HepG2 (cell line): Measurements from ENCODE around the gene ESPNL. TPM values are rescaled to one million over a fixed set of nuclear protein-coding genes. Genes with fewer than 3 reads are reported as not detected.
A peak's percentile ranks its signal among the peaks of the same experiment; 100 is the strongest.

Experiments used
- ARID2 ChIP-seq: sonication (generic); formaldehyde crosslinking; IDR thresholded peaks from 2 replicates; pipeline ENCODE4 v1.8.1; 2022; ENCODE audit warnings: mild to moderate bottlenecking, missing genetic modification reagents, borderline replicate concordance
- DMAP1 ChIP-seq: IDR thresholded peaks from 2 replicates; pipeline ENCODE4 v1.6.1; 2016
- DMTF1 ChIP-seq: sonication (generic); formaldehyde crosslinking; IDR thresholded peaks from 2 replicates; pipeline ENCODE4 v1.4.0; 2020; ENCODE audit warnings: mild to moderate bottlenecking, missing genetic modification reagents
- DNMT3B ChIP-seq: conservative IDR thresholded peaks from 2 replicates; pipeline ENCODE4 v1.6.1; 2016; ENCODE audit warnings: missing biosample characterization, control low read depth
- FOXP4 ChIP-seq: sonication (generic); formaldehyde crosslinking; IDR thresholded peaks from 2 replicates; pipeline ENCODE4 v1.4.0; 2020; ENCODE audit warnings: missing genetic modification reagents
- HMG20B ChIP-seq: conservative IDR thresholded peaks from 2 replicates; pipeline ENCODE4 v1.6.1; 2016; ENCODE audit warnings: missing genetic modification reagents, missing compliant biosample characterization
- HOXA9 ChIP-seq: sonication (generic); formaldehyde crosslinking; IDR thresholded peaks from 2 replicates; pipeline ENCODE4 v1.8.1; 2022; ENCODE audit warnings: missing genetic modification reagents, mild to moderate bottlenecking, moderate library complexity, borderline replicate concordance
- SIN3A ChIP-seq: IDR thresholded peaks from 2 replicates; pipeline ENCODE4 v1.6.1; 2011; ENCODE audit warnings: low read depth, mild to moderate bottlenecking, control low read depth, low read length, borderline replicate concordance
- SOX5 ChIP-seq: IDR thresholded peaks from 2 replicates; pipeline ENCODE4 v1.6.1; 2016; ENCODE audit warnings: borderline replicate concordance
- SSRP1 ChIP-seq: IDR thresholded peaks from 2 replicates; pipeline ENCODE4 v1.6.1; 2016; ENCODE audit warnings: control low read depth
- TCF12 ChIP-seq, 2 experiments: fragments of 450-650 bp in 1 of 2; sonication (generic) in 1 of 2; formaldehyde crosslinking in 1 of 2; IDR thresholded peaks; 2 replicates each; pipeline versions ENCODE4 v1.6.1 to v1.8.0; 2017 to 2022; ENCODE audit warnings: antibody characterized with exemption in 1 of 2, mild to moderate bottlenecking in 1 of 2, missing genetic modification reagents in 1 of 2, moderate library complexity in 1 of 2
- THAP9 ChIP-seq: sonication (generic); formaldehyde crosslinking; IDR thresholded peaks from 2 replicates; pipeline ENCODE4; 2020; ENCODE audit warnings: missing genetic modification reagents, mild to moderate bottlenecking, borderline replicate concordance
- UBTF ChIP-seq: sonication (generic); formaldehyde crosslinking; IDR thresholded peaks from 2 replicates; pipeline ENCODE4 v1.4.0; 2020; ENCODE audit warnings: mild to moderate bottlenecking, missing genetic modification reagents
- ZBTB7B ChIP-seq: sonication (generic); formaldehyde crosslinking; IDR thresholded peaks from 2 replicates; pipeline ENCODE4 v1.4.0; 2020; ENCODE audit warnings: missing genetic modification reagents
- ZNF205 ChIP-seq: IDR thresholded peaks from 2 replicates; pipeline ENCODE4 v1.6.1; 2018; ENCODE audit warnings: missing biosample characterization, missing genetic modification reagents
- ZNF766 ChIP-seq: sonication (generic); formaldehyde crosslinking; IDR thresholded peaks from 2 replicates; pipeline ENCODE4 v1.5.0; 2020; ENCODE audit warnings: missing genetic modification reagents, borderline replicate concordance
- polyA plus RNA-seq, 8 experiments: library from polyadenylated mRNA; depleted of rRNA in 3 of 8; stranded (reverse) in 7 of 8; unstranded in 1 of 8; fragments of >200 nt; fragmentation: Illumina TruSeq in 4 of 8; extraction: Trizol in 4 of 8; gene quantifications; 2 replicates each; pipeline versions ENCODE4 v1.2.1 to v1.2.3, GENCODE V29; 2011 to 2016; ENCODE audit warnings: low read depth in 4 of 8, missing spikeins in 1 of 8, mixed read lengths in 1 of 8; ENCODE audit not compliant: insufficient read depth in 1 of 8
- total RNA-seq, 5 experiments: library from RNA; depleted of rRNA; stranded (reverse); fragments of >200 nt; fragmentation: Illumina TruSeq; extraction: Trizol; gene quantifications; 2 replicates each; pipeline ENCODE4 v1.2.3, GENCODE V29; 2016; ENCODE audit warnings: low read depth in 1 of 5

The ESPNL gene
- total and polyA plus RNA-seq, 2 of the 13 experiments (the other 11 are each of a cell fraction or from before 2014, with no cell fraction given) = 0.45 to 0.80 TPM

- TF ChIP-seq THAP9 (CRISPR knock-in tag) (peak; percentile 94), DMAP1 (CRISPR knock-in tag) (peak; percentile 89), UBTF (CRISPR knock-in tag) (peak; percentile 96), HMG20B (CRISPR knock-in tag) (peak; percentile 57; the same call in 1 of the 2 replicates), FOXP4 (CRISPR knock-in tag) (no peak), ZNF205 (CRISPR knock-in tag) (peak; percentile 87), ZBTB7B (CRISPR knock-in tag) (peak; percentile 80; the same call in 1 of the 2 replicates), DMTF1 (CRISPR knock-in tag) (no peak), SIN3A (peak; percentile 48; the same call in 1 of the 2 replicates), SSRP1 (CRISPR knock-in tag) (no peak), DNMT3B (CRISPR knock-in tag) (no peak), ARID2 (CRISPR knock-in tag) (0 out of 2 replicates have a peak, but pooled peaks have one; percentile 59), HOXA9 (CRISPR knock-in tag) (peak; percentile 86; the same call in 1 of the 2 replicates), ZNF766 (CRISPR knock-in tag) (peak; percentile 86; the same call in 1 of the 2 replicates), SOX5 (CRISPR knock-in tag) (peak; percentile 36; the same call in 1 of the 2 replicates), TCF12 (IDR thresholded peaks at IDR 0.05) (no peak), TCF12 (CRISPR knock-in tag; IDR thresholded peaks at IDR 0.05) (0 out of 2 replicates have a peak, but pooled peaks have one; percentile 53)
Measured at GRCh38 chr2:238060542-238061314, 39.4 kb upstream of the ESPNL start, which contains the start of gene SCLY (continued).
